GM23338 (cell line): Measurements from ENCODE around the gene ESYT1. TPM values are rescaled to one million over a fixed set of nuclear protein-coding genes. Genes with fewer than 3 reads are reported as not detected.

Experiments
- ATAC-seq: fragments of 200-7000 bp; cut with Tn5 transposase; 3 replicates; pipeline ENCODE4 v1.9.1; 2020
- DNase-seq: peaks from one replicate; pipeline ENCODE4 v3.0.0-alpha.2; 2015; ENCODE audit warnings: low spot score
- H2AFZ ChIP-seq: fragments of 200-600 bp; sonication (generic); 2 replicates; pipeline ENCODE4 v1.8.0; 2016; ENCODE audit warnings: antibody characterized with exemption, mild to moderate bottlenecking, moderate library complexity
- H3F3A ChIP-seq: fragments of 200-600 bp; sonication (generic); replicated peaks from 2 replicates; pipeline ENCODE4 v1.8.0; 2017; ENCODE audit warnings: antibody characterized with exemption, mixed run types, low read depth
- H3K27ac ChIP-seq: fragments of 200-600 bp; sonication (generic); 2 replicates; pipeline ENCODE4 v1.6.1; 2016; ENCODE audit warnings: low read depth
- H3K27me3 ChIP-seq: fragments of 200-600 bp; sonication (generic); 2 replicates; pipeline ENCODE4 v1.8.0; 2016; ENCODE audit warnings: mild to moderate bottlenecking, mixed run types, moderate library complexity; ENCODE audit not compliant: insufficient read depth
- H3K36me3 ChIP-seq: fragments of 200-600 bp; sonication (generic); 2 replicates; pipeline ENCODE4 v1.8.0; 2016; ENCODE audit warnings: mild to moderate bottlenecking; ENCODE audit not compliant: insufficient read depth
- H3K4me1 ChIP-seq: fragments of 200-600 bp; sonication (generic); 2 replicates; pipeline ENCODE4 v1.8.0; 2016; ENCODE audit warnings: mild to moderate bottlenecking, moderate library complexity; ENCODE audit not compliant: insufficient read depth
- H3K4me2 ChIP-seq: fragments of 200-600 bp; sonication (generic); 2 replicates; pipeline ENCODE4 v1.7.1; 2017; ENCODE audit warnings: mixed run types
- H3K4me3 ChIP-seq: fragments of 200-600 bp; sonication (generic); 2 replicates; pipeline ENCODE4 v1.6.1; 2016; ENCODE audit warnings: mixed run types
- H3K79me2 ChIP-seq: fragments of 200-600 bp; sonication (generic); replicated peaks from 2 replicates; pipeline ENCODE4 v1.8.0; 2017; ENCODE audit warnings: mild to moderate bottlenecking; ENCODE audit not compliant: insufficient read depth
- H3K9me2 ChIP-seq: fragments of 200-600 bp; sonication (generic); 2 replicates; pipeline ENCODE4 v1.8.0; 2017; ENCODE audit not compliant: insufficient read depth
- H4K20me1 ChIP-seq: fragments of 200-600 bp; sonication (generic); replicated peaks from 2 replicates; pipeline ENCODE4 v1.8.0; 2017; ENCODE audit warnings: mild to moderate bottlenecking; ENCODE audit not compliant: insufficient read depth
- H3K27ac Mint-ChIP-seq: 2 replicates; pipeline ENCODE4 v1.8.0; 2020; ENCODE audit warnings: inconsistent platforms, mild to moderate bottlenecking, moderate library complexity, mixed read lengths
- H3K27me3 Mint-ChIP-seq: 3 replicates; pipeline ENCODE4 v1.8.0; 2022; ENCODE audit warnings: low read depth, mild to moderate bottlenecking, moderate library complexity, mixed read lengths, inconsistent platforms; ENCODE audit not compliant: insufficient read depth, poor library complexity
- H3K36me3 Mint-ChIP-seq: 3 replicates; pipeline ENCODE4 v1.8.0; 2021; ENCODE audit warnings: low read depth, mild to moderate bottlenecking, inconsistent platforms, moderate library complexity, mixed read lengths
- H3K4me1 Mint-ChIP-seq: 3 replicates; pipeline ENCODE4 v1.8.0; 2020; ENCODE audit warnings: mild to moderate bottlenecking, inconsistent platforms, mixed read lengths
- H3K4me3 Mint-ChIP-seq: 3 replicates; pipeline ENCODE4 v1.8.0; 2021; ENCODE audit warnings: moderate library complexity, mild to moderate bottlenecking, inconsistent platforms, mixed read lengths
- H3K9me3 Mint-ChIP-seq: 3 replicates; pipeline ENCODE4 v1.8.0; 2020; ENCODE audit warnings: moderate library complexity, mild to moderate bottlenecking, inconsistent platforms, mixed read lengths
- CREB1 ChIP-seq: fragments of 250-450 bp; sonication (Bioruptor Pico); IDR thresholded peaks from 2 replicates; pipeline ENCODE4 v1.5.0; 2020; ENCODE audit warnings: low read depth, mild to moderate bottlenecking, moderate library complexity
- EZH2 ChIP-seq: fragments of 200-600 bp; sonication (generic); IDR thresholded peaks from one replicate; pipeline ENCODE4 v1.8.0; 2017; ENCODE audit warnings: antibody characterized with exemption, mild to moderate bottlenecking, low read depth; ENCODE audit not compliant: unreplicated experiment
- JUNB ChIP-seq: IDR thresholded peaks from one replicate; pipeline ENCODE4 v1.6.1; 2016; ENCODE audit warnings: antibody characterized with exemption; ENCODE audit not compliant: unreplicated experiment
- NANOG ChIP-seq: IDR thresholded peaks from 2 replicates; pipeline ENCODE4 v1.6.1; 2016; ENCODE audit warnings: antibody characterized with exemption, borderline replicate concordance
- POLR2AphosphoS5 ChIP-seq: IDR thresholded peaks from 2 replicates; pipeline ENCODE4 v1.6.1; 2016; ENCODE audit warnings: antibody characterized with exemption, low read depth
- STAT1 ChIP-seq: IDR thresholded peaks from one replicate; pipeline ENCODE4 v1.6.1; 2016; ENCODE audit warnings: antibody characterized with exemption; ENCODE audit not compliant: unreplicated experiment
- ZNF331 ChIP-seq: fragments of 250-450 bp; sonication (Bioruptor Pico); IDR thresholded peaks from 2 replicates; pipeline ENCODE4 v1.5.0; 2020; ENCODE audit warnings: low read depth, mild to moderate bottlenecking, moderate library complexity
- ZNF462 ChIP-seq: fragments of 250-450 bp; sonication (Bioruptor Pico); IDR thresholded peaks from 2 replicates; pipeline ENCODE4 v1.5.0; 2020; ENCODE audit warnings: mild to moderate bottlenecking, moderate library complexity
- polyA plus RNA-seq: library from polyadenylated mRNA; unstranded; fragments of >200 nt; fragmentation: Nextera tagmentation; extraction: Ambion mirVana; gene quantifications from 2 replicates; pipeline ENCODE4 v1.2.1, GENCODE V29; 2016
- total RNA-seq: library from RNA; depleted of rRNA; stranded (reverse); fragments of >200 nt; shearing (Covaris generic); gene quantifications from 2 replicates; pipeline ENCODE4 v1.2.3, GENCODE V29; 2014
- TF ChIP-seq, protein P1 (sequence below): IDR thresholded peaks from one replicate; pipeline ENCODE4 v1.6.1; 2018; ENCODE audit warnings: antibody characterized with exemption; ENCODE audit not compliant: unreplicated experiment

The ESYT1 gene
- total and polyA plus RNA-seq, 2 experiments from 2014 or later = 23.3 to 142 TPM

GRCh38 chr12:56107242-56107641 lies 20.8 kb upstream of the ESYT1 start:
- Mint-ChIP-seq H3K36me3 (peaks cover 79% of the 10 kb centered on the region), H3K4me3 (peak overlapping the region; percentile 47; the same call in 2 of the 3 replicates), H3K27me3 (peaks cover 14% of the 10 kb centered on the region), H3K4me1 (peaks cover 21% of the 10 kb centered on the region), H3K27ac (no peak overlapping the region), H3K9me3 (no peaks in the 10 kb centered on the region)
- Histone ChIP-seq H3K4me1 (peaks cover 22% of the 10 kb centered on the region), H3K27me3 (no peaks in the 10 kb centered on the region), H3K9me2 (no peaks in the 10 kb centered on the region), H3K4me2 (no peak overlapping the region), H3K79me2 (peaks cover 36% of the 10 kb centered on the region), H3K4me3 (no peak overlapping the region), H4K20me1 (peaks cover 24% of the 10 kb centered on the region), H2AFZ (no peak overlapping the region), H3K27ac (peak overlapping the region; percentile 73; the same call in 1 of the 2 replicates), H3F3A (peaks cover 56% of the 10 kb centered on the region), H3K36me3 (peaks cover 51% of the 10 kb centered on the region)
- no peak for DNase-seq
- TF ChIP-seq JUNB = no peak
- TF ChIP-seq, protein P1, sequence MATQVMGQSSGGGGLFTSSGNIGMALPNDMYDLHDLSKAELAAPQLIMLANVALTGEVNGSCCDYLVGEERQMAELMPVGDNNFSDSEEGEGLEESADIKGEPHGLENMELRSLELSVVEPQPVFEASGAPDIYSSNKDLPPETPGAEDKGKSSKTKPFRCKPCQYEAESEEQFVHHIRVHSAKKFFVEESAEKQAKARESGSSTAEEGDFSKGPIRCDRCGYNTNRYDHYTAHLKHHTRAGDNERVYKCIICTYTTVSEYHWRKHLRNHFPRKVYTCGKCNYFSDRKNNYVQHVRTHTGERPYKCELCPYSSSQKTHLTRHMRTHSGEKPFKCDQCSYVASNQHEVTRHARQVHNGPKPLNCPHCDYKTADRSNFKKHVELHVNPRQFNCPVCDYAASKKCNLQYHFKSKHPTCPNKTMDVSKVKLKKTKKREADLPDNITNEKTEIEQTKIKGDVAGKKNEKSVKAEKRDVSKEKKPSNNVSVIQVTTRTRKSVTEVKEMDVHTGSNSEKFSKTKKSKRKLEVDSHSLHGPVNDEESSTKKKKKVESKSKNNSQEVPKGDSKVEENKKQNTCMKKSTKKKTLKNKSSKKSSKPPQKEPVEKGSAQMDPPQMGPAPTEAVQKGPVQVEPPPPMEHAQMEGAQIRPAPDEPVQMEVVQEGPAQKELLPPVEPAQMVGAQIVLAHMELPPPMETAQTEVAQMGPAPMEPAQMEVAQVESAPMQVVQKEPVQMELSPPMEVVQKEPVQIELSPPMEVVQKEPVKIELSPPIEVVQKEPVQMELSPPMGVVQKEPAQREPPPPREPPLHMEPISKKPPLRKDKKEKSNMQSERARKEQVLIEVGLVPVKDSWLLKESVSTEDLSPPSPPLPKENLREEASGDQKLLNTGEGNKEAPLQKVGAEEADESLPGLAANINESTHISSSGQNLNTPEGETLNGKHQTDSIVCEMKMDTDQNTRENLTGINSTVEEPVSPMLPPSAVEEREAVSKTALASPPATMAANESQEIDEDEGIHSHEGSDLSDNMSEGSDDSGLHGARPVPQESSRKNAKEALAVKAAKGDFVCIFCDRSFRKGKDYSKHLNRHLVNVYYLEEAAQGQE = no peak
- TF ChIP-seq NANOG = no peak
- no peak for TF ChIP-seq CREB1 (CRISPR knock-in tag)
- TF ChIP-seq ZNF331 (CRISPR knock-in tag) = no peak
- no peak for TF ChIP-seq EZH2
- no peak for TF ChIP-seq POLR2AphosphoS5
- TF ChIP-seq STAT1 = no peak
- TF ChIP-seq ZNF462 = no peak
- ATAC-seq = no peak
